GM19025 (cell line): ENCODE data around the gene TMSB15A.
"Not testable (repeated sequence)": the region's sequence is repeated elsewhere in the genome, so short reads cannot be mapped to it uniquely, and the experiment has no call there.

Source experiments
- ATAC-seq: cut with Tn5 transposase; IDR thresholded peaks from one replicate; pipeline ENCODE4 v1.9.1; 2021; ENCODE audit warnings: mild to moderate bottlenecking, low read depth, moderate library complexity; ENCODE audit not compliant: unreplicated experiment

The TMSB15A gene

DNA sequence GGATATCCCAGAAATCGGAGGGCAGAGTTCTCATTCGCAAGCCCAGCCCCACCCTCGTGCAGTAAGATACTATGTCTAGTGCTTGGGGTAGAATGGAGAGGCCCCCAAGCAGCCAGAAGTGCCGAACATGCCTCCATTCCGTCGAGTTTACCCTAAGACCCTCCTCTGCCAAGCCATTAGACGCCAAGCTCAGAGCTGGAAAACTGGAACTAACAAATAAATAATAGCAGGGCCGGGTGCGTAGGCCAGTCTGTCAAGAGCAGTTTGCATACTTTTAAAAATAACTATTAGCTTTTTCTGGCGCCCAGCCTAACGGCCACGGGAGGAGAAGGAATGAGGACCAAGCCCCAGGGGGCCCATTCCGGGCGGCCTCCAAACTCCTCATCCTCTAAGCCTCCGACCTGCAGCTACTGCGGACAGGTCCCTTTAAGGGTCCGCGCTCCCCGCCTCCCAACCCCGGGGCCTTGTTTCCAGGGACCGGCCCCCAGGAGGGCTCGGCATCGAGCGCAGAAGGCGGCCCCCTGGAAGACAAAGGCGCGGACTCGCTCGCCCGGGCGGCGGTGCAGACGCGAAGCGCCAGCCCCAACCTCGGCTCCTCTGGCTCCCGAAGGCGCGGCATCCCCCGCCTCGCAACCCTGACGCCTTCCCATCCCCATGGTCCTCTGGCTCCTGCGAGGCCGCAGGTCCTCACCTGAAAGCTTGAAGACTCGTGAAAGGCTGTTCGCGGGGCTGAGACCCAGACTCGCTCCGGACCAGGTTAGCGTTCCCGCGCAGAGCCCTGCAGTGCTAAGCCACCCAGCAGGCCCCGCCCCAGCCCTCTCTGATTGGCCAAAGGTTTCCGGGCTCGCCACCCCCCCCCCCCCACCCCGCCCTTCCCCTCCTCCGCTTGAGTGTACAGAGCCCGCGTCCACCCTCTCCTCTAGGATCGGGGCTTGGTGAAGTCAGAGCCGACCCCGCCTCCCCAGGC lies at the start of gene TMSB15A:
TMSB15A (minus strand) TSS at position 765 of the 967 bp plus-strand sequence.
- no peak for ATAC-seq

DNA sequence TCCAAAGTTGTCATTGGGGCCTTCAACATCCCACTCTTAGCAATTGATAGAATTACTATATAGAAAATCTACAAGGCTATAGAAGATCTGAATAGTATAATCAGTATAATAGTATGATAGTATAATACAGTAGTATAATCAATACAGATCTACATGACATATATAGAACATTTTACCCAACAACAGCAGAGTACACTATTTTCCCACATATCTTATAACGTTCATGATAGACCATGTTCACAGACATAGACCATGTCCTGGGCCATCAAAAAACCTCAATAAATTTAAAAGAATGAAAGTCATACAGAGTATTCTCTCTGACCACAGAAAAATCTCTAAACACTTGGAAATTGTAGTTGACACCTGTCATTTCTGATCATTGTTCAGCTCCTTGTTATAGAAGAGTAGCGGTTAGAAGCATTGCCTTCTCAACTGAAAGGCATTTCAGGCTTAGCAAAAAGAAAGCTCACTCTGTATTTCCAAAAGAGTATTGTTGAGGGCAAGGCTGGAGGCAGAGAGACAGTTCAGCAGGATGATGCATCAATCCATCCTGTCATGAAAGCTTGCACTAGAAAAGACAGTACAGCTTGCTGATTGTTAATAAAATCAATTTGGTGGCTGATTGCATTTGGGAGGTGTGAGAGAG lies 44.0 kb upstream of the TMSB15A start:
- no peak for ATAC-seq

DNA sequence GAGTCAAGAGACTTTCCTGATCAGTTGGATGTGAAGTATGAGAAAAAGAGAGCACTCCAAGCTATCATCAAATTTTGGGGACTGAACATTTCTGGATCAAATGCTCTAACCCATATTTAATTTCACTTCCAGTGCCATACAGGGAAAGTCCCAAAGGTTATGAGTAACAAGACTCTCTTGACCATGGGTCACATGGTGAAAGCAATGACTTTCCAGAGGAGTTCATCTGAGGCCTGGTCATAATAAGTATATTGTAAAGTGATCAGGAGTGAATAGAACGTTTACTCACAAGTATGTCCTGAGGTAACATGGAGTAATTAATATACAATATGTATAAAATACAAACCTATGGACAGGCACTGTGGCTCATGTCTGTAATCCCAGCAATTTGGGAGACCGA lies 42.1 kb upstream of the TMSB15A start:
- no peak for ATAC-seq

DNA sequence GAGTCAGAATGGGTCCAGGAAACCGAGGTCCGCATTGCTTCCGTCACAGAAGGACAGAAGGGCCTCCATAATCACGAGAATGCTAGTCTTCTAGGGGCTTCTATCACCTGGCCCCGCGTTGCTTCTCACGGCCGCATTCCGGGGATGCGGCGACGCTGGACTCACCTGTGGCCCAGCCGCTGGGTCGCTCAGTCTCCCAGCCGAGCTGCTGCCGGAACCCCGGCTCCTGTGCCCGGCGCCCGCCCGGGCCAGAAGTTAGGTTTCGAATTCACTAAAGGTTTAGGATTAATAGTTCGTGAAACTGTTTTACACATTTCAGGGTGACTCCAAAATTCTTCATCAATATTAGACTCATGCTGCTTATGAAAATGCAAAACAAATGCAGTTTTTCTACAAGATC lies 31.7 kb upstream of the TMSB15A start:
- ATAC-seq, result no peak

DNA sequence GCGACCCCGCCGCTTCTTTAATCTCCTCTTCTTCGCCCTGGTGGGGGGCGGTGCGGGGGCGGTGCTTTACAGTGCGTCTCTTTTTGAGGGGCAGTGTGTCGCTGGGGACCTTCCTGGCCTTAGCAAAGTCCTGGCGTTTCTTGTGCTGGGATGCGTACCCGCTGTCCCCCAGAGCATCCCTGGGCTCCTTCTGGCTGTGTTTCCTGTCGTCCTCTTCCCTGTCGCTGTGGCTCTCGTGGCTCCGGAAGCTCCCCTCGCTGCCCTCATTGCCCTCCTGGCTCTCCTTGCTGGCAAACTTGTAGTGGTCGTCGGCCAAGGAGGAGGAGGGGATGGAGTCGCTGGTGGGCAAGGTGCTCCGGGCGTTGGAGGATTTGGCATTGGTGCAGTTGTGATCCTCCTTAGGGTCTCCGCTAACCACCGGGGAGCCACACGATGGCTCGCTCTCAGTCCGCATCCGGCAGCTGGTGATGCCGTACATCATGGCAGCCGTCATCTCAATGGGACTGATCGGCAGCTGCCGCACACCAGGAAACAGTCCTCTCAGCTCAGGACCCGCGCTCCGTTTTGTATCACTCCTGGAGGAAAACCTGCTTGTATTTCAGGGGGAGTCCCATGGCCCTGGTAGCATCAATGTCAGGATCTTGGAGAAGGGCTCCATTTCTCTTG lies 30.4 kb upstream of the TMSB15A start:
- ATAC-seq, result no peak

DNA sequence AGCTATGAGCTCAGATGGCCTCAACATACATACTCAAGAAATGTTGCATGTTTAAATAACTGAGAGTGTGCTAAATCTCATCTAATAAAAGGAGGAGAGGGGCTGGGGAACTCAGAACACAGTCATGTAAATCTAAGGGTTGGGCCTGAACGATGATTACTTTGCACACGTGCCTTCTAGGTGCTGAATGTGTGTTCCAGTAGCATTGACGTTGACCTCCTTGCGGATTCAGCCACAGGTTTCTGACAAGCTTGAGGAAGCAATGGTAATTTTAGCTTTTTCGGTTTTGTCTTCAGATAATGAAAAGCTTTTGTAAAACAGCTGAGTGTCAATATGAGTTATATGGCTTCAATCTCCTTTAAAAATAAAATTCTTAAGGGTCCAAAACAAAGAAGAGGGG lies 29.6 kb upstream of the TMSB15A start:
- not testable (repeated sequence) for ATAC-seq

DNA sequence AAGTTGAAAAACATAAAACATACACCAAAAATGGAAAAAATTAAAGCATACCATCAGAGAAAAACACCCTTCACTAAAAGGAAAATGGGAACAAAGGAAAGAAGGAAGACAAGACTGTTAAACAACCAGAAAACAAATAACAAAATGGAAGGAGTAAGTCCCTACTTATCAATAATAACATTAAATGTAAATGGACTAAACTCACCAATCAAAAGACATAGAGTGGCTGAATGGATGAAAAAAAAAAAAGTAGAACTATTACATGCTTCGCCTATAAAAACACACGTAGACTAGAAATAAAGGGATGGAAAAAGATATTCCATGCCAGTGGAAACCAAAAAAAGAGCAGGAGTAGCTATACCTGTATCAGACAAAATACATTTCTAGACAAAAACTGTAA lies 19.4 kb upstream of the TMSB15A start:
- no peak for ATAC-seq

DNA sequence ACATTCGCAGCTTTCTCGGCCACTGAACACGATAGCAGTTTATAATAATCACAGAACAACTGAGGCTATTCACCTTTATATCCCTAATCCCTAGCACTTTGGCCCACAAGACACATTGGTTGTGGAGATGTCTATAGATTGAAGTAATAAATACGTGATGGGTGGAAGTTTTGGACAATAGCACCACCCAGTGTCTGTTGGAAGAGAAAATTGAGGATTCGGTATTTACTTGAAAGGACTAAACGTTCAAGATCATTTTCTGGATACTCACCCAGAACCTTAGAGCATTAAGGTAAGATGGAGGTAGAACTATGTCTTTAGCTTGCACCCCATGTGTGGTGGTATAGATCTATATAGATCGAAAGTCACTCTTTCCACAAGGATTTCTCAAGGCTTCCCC lies 787 bp upstream of the TMSB15A start:
- ATAC-seq, result no peak

DNA sequence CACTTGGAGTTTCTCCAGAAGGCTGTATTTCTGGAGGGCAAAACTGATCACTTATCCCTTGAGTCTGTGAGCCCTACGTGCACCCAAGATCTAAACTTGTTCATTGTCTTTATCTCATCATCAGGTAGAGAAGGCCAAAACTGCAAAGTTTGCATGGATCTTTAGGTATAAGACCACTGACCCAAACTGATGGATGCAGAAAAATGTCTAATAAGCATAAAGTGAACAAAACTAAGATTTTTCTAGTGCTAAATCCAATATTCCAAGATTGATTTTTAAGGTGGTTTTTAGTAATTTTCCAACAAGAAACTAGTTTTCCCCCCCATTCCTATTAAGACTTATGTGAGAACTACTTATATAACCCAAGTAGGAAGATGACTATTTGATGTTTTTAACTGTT lies 2.0 kb downstream of the TMSB15A start:
- ATAC-seq, result no peak

DNA sequence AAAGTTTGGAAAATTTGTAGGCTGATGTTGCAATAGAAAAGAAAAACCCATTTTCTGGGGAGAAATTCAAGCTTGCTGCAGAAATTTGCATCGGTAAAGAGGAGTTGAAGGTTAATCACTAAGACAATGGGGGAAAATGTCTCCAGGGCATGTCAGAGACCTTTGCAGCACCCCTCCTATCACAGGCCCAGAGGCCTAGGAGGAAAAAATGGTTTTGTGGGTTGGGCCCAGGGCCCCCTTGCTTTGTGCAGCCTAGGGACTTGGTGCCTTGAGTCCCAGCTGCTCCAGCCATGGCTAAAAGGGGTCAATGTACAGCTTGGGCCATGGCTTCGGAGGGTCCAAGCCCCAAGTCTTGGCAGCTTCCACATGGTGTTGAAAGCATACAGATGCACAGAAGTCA lies 17.8 kb downstream of the TMSB15A start:
- ATAC-seq, result no peak

DNA sequence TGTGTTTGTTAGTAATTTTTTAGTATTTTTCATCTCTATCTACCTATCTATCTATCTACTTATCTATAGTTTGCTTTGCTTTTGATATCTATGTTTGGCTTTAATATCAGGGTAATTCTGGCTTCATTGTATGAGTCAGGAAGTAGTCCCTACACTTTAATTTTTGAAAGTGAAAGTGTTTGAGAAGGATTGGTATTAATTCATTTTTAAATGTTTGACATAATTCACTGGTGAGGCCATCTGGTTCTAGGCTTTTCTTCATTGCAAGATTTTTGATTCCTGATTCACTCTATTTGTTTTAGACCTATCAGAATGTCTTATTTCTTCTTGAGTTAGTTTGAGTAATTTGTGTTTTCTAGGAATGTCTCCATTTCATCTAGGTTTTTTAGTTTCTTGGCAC lies 24.8 kb downstream of the TMSB15A start:
- no peak for ATAC-seq

DNA sequence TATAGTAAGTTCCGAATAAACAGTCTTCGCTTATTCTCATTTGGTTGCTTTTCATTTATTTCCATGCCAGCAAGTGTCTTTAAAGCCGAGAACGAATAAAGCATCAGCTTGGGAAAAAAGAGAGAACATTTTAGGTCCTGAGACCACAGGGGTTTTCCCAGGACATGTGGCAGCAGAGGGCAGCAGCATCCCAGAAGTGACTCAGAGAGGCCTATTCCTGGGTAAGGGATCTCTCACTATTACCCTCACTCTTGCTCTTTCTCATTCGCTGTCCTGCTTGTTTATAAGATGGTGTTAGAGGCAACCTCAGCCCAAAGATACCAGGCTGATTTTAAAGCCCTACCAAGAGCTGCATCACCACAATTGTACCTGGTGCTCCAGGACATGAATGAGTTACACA lies 37.8 kb downstream of the TMSB15A start:
- ATAC-seq, result not testable (repeated sequence)

DNA sequence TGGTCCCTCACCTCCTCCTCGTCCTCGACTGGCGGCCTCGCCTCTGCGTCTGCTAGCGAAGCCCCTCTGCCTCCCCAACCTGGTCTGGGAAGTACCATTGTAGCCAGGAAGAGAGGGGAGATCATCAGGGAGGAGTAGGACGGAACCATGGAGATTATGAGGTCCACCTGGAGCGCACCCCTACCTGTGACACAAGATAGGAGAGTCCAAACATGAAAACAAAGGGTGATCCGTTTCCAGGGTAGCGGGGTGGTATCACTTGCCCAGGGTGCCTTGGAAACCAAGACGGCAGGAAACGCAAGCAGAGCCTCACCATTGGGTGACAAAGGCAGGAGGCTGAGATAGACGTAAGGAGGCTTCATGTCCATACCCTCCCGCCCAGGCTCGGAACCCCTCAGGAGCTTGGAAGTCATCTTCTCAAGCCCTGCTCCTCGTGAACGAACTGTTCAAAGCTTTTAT lies 44.7 kb downstream of the TMSB15A start, which contains the start of gene TCP11X2:
TCP11X2 (minus strand) TSS at position 51 of the 459 bp plus-strand sequence.
- ATAC-seq, result not testable (repeated sequence)

DNA sequence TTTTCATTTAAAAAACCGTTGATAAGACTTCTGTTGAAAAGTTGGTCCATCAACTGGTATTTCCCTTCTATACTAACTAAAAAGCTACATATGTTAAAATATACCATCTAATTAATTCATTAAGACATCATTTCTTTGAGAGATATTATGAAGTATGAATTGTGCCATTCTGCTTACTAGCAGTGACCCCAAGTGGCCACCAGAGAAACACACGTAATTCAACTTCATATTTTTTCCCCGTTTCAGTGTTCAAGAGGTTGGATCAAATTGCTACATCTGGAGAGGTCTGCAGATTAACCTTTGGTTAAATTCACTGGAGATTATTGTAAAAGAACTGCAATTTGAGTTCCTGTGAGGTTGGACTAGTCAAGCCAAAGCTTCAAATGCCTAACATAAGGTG lies 46.3 kb downstream of the TMSB15A start:
- ATAC-seq, result not testable (repeated sequence)
